HepG2 (cell line): ENCODE data around the gene ALDOA. TPM values are rescaled to one million over a fixed set of nuclear protein-coding genes. Genes with fewer than 3 reads are reported as not detected.

Experiments
- GATA4 ChIP-seq: sonication (generic); IDR thresholded peaks from 2 replicates; pipeline ENCODE4 v1.6.1; 2016; ENCODE audit warnings: antibody characterized with exemption, low read depth, borderline replicate concordance
- LCORL ChIP-seq, 2 experiments: fragments of 450-650 bp in 1 of 2; sonication (generic) in 1 of 2; formaldehyde crosslinking in 1 of 2; IDR thresholded peaks; 2 replicates each; pipeline versions ENCODE4 v1.5.0 to v1.6.1; 2017 to 2020; ENCODE audit warnings: antibody characterized with exemption in 1 of 2, missing genetic modification reagents in 1 of 2
- NR2F6 ChIP-seq, 2 experiments: IDR thresholded peaks; 2 replicates each; pipeline ENCODE4 v1.6.1; 2016; ENCODE audit warnings: antibody characterized with exemption in 1 of 2, mild to moderate bottlenecking in 1 of 2
- RAD51 ChIP-seq: fragments of 450-650 bp; IDR thresholded peaks from 2 replicates; pipeline ENCODE4 v1.6.1; 2016; ENCODE audit warnings: borderline replicate concordance
- ZFP36L1 ChIP-seq: sonication (generic); formaldehyde crosslinking; IDR thresholded peaks from 2 replicates; pipeline ENCODE4 v1.8.0; 2022; ENCODE audit warnings: mild to moderate bottlenecking, missing genetic modification reagents, moderate library complexity
- ZKSCAN1 ChIP-seq: fragments of 150-350 bp; IDR thresholded peaks from 2 replicates; pipeline ENCODE4 v1.6.1; 2014; ENCODE audit warnings: low read length
- ZNF326 ChIP-seq: sonication (generic); formaldehyde crosslinking; IDR thresholded peaks from 2 replicates; pipeline ENCODE4 v1.4.0; 2020; ENCODE audit warnings: missing genetic modification reagents, borderline replicate concordance
- ZNF562 ChIP-seq: sonication (generic); formaldehyde crosslinking; IDR thresholded peaks from 2 replicates; pipeline ENCODE4 v1.8.0; 2022; ENCODE audit warnings: missing genetic modification reagents, borderline replicate concordance
- ZSCAN29 ChIP-seq: sonication (generic); formaldehyde crosslinking; conservative IDR thresholded peaks from 2 replicates; pipeline ENCODE4 v1.4.0; 2020; ENCODE audit warnings: mild to moderate bottlenecking, missing genetic modification reagents
- polyA plus RNA-seq, 8 experiments: library from polyadenylated mRNA; depleted of rRNA in 3 of 8; stranded (reverse) in 7 of 8; unstranded in 1 of 8; fragments of >200 nt; fragmentation: Illumina TruSeq in 4 of 8; extraction: Trizol in 4 of 8; gene quantifications; 2 replicates each; pipeline versions ENCODE4 v1.2.1 to v1.2.3, GENCODE V29; 2011 to 2016; ENCODE audit warnings: low read depth in 4 of 8, missing spikeins in 1 of 8, mixed read lengths in 1 of 8; ENCODE audit not compliant: insufficient read depth in 1 of 8
- total RNA-seq, 5 experiments: library from RNA; depleted of rRNA; stranded (reverse); fragments of >200 nt; fragmentation: Illumina TruSeq; extraction: Trizol; gene quantifications; 2 replicates each; pipeline ENCODE4 v1.2.3, GENCODE V29; 2016; ENCODE audit warnings: low read depth in 1 of 5
- TF ChIP-seq, protein P1 (sequence below): sonication (generic); formaldehyde crosslinking; IDR thresholded peaks from 2 replicates; pipeline ENCODE4 v1.9.0; 2022; ENCODE audit warnings: low read depth, missing genetic modification reagents
- TF ChIP-seq, protein P2 (sequence below): sonication (generic); formaldehyde crosslinking; IDR thresholded peaks from 2 replicates; pipeline ENCODE4 v1.9.0; 2021; ENCODE audit warnings: missing genetic modification reagents, borderline replicate concordance
- TF ChIP-seq, protein P3 (sequence below): sonication (generic); formaldehyde crosslinking; IDR thresholded peaks from 2 replicates; pipeline ENCODE4 v1.8.1; 2022; ENCODE audit warnings: low read depth, mild to moderate bottlenecking, missing genetic modification reagents
- TF ChIP-seq, protein P4 (sequence below), 2 experiments: fragments of 450-650 bp in 1 of 2; sonication (generic) in 1 of 2; formaldehyde crosslinking; IDR thresholded peaks; 2 replicates each; pipeline versions ENCODE4 v1.5.0 to v1.8.0; 2020 to 2022; ENCODE audit warnings: mild to moderate bottlenecking in 1 of 2, missing genetic modification reagents in 1 of 2
- TF ChIP-seq, protein P5 (sequence below): sonication (generic); formaldehyde crosslinking; IDR thresholded peaks from 2 replicates; pipeline ENCODE4 v1.4.0; 2020; ENCODE audit warnings: mild to moderate bottlenecking, missing genetic modification reagents, borderline replicate concordance

The ALDOA gene
- total and polyA plus RNA-seq, 2 of the 13 experiments (the other 11 are each of a cell fraction or from before 2014, with no cell fraction given) = 925 to 1,884 TPM

DNA sequence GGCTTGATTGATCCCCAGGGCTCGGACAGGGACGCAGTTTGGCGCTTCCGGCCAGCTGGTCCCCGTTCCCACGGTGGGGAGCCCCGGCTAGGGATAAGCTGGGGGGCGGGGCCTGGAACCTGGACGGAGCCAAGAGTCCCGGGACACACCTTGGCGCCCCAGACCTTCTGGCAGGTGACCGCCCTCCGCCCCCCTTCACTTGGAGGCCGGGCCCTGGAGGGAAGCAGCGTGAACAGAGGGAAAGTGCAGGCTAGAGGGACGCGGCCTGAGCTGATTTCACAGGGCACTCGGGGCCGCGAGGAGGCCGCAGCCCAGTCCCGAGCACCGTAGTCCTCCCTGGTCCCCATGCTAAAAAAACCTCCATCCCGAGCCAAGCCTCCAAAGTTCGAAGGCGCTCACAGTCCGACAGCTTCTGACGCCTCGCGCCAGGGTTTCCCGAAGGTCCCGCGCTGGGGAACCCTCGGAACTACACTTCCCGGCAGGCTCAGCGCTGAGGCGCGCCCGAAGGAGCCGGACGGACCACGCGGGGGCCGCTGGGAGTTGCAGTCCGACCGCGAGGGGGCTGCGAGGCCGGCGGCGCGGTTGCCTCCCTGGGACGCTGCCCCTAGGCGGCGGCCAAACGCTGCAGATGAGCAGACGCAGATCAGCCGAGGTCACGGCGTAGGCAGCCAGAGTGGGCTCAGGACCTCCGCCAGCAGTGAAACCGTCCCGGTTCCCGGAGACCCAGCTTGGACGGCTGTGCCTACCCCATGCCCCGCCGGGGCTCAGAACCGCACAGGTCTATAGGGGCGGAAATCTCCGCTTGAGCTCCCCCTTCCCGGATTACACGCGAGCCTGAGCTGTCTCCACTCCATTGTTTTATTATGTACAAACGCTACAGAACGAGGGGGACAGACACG lies 26.2 kb downstream of the ALDOA start, which contains the start of gene TBX6 (continued):
- TF ChIP-seq LCORL (IDR thresholded peaks at IDR 0.05) = no peak
- TF ChIP-seq LCORL (CRISPR knock-in tag; IDR thresholded peaks at IDR 0.05) = peak; percentile 95
- TF ChIP-seq ZNF326 (CRISPR knock-in tag) = no peak
- TF ChIP-seq GATA4 = no peak
- TF ChIP-seq ZKSCAN1 = no peak
- TF ChIP-seq, protein P1, sequence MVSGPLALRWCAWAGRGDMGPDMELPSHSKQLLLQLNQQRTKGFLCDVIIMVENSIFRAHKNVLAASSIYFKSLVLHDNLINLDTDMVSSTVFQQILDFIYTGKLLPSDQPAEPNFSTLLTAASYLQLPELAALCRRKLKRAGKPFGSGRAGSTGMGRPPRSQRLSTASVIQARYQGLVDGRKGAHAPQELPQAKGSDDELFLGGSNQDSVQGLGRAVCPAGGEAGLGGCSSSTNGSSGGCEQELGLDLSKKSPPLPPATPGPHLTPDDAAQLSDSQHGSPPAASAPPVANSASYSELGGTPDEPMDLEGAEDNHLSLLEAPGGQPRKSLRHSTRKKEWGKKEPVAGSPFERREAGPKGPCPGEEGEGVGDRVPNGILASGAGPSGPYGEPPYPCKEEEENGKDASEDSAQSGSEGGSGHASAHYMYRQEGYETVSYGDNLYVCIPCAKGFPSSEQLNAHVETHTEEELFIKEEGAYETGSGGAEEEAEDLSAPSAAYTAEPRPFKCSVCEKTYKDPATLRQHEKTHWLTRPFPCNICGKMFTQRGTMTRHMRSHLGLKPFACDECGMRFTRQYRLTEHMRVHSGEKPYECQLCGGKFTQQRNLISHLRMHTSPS (CRISPR knock-in tag) = no peak
- TF ChIP-seq ZFP36L1 = 0 out of 2 replicates have a peak, but pooled peaks have one; percentile 41
- 0 out of 2 replicates have a peak, but pooled peaks have one; percentile 5 for TF ChIP-seq NR2F6 (IDR thresholded peaks at IDR 0.05)
- peak; percentile 85 for TF ChIP-seq NR2F6 (CRISPR knock-in tag; IDR thresholded peaks at IDR 0.05)
- TF ChIP-seq, protein P2, sequence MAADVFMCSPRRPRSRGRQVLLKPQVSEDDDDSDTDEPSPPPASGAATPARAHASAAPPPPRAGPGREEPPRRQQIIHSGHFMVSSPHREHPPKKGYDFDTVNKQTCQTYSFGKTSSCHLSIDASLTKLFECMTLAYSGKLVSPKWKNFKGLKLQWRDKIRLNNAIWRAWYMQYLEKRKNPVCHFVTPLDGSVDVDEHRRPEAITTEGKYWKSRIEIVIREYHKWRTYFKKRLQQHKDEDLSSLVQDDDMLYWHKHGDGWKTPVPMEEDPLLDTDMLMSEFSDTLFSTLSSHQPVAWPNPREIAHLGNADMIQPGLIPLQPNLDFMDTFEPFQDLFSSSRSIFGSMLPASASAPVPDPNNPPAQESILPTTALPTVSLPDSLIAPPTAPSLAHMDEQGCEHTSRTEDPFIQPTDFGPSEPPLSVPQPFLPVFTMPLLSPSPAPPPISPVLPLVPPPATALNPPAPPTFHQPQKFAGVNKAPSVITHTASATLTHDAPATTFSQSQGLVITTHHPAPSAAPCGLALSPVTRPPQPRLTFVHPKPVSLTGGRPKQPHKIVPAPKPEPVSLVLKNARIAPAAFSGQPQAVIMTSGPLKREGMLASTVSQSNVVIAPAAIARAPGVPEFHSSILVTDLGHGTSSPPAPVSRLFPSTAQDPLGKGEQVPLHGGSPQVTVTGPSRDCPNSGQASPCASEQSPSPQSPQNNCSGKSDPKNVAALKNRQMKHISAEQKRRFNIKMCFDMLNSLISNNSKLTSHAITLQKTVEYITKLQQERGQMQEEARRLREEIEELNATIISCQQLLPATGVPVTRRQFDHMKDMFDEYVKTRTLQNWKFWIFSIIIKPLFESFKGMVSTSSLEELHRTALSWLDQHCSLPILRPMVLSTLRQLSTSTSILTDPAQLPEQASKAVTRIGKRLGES (CRISPR knock-in tag) = peak; percentile 73; the same call in 1 of the 2 replicates
- TF ChIP-seq, protein P3, sequence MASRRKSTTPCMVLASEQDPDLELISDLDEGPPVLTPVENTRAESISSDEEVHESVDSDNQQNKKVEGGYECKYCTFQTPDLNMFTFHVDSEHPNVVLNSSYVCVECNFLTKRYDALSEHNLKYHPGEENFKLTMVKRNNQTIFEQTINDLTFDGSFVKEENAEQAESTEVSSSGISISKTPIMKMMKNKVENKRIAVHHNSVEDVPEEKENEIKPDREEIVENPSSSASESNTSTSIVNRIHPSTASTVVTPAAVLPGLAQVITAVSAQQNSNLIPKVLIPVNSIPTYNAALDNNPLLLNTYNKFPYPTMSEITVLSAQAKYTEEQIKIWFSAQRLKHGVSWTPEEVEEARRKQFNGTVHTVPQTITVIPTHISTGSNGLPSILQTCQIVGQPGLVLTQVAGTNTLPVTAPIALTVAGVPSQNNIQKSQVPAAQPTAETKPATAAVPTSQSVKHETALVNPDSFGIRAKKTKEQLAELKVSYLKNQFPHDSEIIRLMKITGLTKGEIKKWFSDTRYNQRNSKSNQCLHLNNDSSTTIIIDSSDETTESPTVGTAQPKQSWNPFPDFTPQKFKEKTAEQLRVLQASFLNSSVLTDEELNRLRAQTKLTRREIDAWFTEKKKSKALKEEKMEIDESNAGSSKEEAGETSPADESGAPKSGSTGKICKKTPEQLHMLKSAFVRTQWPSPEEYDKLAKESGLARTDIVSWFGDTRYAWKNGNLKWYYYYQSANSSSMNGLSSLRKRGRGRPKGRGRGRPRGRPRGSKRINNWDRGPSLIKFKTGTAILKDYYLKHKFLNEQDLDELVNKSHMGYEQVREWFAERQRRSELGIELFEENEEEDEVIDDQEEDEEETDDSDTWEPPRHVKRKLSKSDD (CRISPR knock-in tag) = peak; percentile 85; the same call in 1 of the 2 replicates
- TF ChIP-seq ZNF562 = no peak
- TF ChIP-seq, protein P4, sequence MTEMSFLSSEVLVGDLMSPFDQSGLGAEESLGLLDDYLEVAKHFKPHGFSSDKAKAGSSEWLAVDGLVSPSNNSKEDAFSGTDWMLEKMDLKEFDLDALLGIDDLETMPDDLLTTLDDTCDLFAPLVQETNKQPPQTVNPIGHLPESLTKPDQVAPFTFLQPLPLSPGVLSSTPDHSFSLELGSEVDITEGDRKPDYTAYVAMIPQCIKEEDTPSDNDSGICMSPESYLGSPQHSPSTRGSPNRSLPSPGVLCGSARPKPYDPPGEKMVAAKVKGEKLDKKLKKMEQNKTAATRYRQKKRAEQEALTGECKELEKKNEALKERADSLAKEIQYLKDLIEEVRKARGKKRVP (CRISPR knock-in tag; IDR thresholded peaks at IDR 0.05) = no peak
- TF ChIP-seq ZSCAN29 (CRISPR knock-in tag) = peak; percentile 100
- TF ChIP-seq RAD51 = no peak
- TF ChIP-seq, protein P5, sequence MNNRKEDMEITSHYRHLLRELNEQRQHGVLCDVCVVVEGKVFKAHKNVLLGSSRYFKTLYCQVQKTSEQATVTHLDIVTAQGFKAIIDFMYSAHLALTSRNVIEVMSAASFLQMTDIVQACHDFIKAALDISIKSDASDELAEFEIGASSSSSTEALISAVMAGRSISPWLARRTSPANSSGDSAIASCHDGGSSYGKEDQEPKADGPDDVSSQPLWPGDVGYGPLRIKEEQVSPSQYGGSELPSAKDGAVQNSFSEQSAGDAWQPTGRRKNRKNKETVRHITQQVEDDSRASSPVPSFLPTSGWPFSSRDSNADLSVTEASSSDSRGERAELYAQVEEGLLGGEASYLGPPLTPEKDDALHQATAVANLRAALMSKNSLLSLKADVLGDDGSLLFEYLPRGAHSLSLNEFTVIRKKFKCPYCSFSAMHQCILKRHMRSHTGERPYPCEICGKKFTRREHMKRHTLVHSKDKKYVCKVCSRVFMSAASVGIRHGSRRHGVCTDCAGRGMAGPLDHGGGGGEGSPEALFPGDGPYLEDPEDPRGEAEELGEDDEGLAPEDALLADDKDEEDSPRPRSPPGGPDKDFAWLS = no peak
